ENCODE data around the gene PAK1.

- no peak for TF ChIP-seq POLR2A (IDR thresholded peaks at IDR 0.05)
- TF ChIP-seq, protein P1, sequence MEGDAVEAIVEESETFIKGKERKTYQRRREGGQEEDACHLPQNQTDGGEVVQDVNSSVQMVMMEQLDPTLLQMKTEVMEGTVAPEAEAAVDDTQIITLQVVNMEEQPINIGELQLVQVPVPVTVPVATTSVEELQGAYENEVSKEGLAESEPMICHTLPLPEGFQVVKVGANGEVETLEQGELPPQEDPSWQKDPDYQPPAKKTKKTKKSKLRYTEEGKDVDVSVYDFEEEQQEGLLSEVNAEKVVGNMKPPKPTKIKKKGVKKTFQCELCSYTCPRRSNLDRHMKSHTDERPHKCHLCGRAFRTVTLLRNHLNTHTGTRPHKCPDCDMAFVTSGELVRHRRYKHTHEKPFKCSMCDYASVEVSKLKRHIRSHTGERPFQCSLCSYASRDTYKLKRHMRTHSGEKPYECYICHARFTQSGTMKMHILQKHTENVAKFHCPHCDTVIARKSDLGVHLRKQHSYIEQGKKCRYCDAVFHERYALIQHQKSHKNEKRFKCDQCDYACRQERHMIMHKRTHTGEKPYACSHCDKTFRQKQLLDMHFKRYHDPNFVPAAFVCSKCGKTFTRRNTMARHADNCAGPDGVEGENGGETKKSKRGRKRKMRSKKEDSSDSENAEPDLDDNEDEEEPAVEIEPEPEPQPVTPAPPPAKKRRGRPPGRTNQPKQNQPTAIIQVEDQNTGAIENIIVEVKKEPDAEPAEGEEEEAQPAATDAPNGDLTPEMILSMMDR (IDR thresholded peaks at IDR 0.05): no peak
Observed at GRCh38 chr11:77444261-77444660, 29.6 kb downstream of the PAK1 start.
